Activated CD8-positive, alpha-beta memory T cell treated with anti-CD3 and anti-CD28 coated beads for 1 hour (primary cell): ENCODE results near the gene SIMC1.

Experiments
- DNase-seq, 2 donors: peaks; one replicate each; pipeline ENCODE4 v3.0.0-alpha.2; 2020; ENCODE audit warnings: low read depth in 1 of 2; ENCODE audit errors: extremely low read depth in 1 of 2

Gene SIMC1

GRCh38 chr5:176387384-176387925 is 149.2 kb downstream of the SIMC1 start:
- DNase-seq, result no peak

- no peak for DNase-seq
These were observed 149.8 kb downstream of the SIMC1 start for GRCh38 chr5:176388003-176388443.

DNA sequence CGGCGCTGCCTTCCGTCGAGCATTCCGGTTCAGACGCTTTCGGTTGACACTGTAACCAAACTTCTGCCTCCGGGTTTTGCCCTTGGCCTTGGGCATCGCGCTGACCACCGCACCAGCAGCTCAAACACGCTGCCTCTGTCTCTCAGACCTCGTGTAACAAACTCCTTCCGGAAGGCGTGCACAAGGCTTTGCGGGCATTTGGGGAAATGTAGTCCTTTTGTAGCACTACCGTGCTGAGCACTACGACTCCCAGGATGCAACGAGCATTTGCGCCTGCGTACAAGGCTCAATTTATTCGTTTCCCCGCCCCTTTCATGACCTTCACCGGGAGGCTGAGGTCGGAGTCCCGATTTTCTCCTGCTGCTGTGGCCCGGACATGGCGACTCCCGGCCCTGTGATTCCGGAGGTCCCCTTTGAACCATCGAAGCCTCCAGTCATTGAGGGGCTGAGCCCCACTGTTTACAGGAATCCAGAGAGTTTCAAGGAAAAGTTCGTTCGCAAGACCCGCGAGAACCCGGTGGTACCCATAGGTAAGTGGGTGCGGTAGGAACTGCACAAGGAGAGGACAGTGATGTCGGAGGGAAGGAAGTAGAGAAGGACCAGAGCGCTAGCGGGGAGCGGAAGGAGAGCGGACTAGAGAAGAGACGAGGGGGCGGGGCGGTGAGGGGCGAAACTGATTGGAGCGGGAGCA is 150.4 kb downstream of the SIMC1 start, which contains the start of the genes HIGD2A and NOP16:
TSS of gene HIGD2A (plus strand) at position 308 of the 691 bp plus-strand sequence. CDS start at position 377, 69 bp downstream.
TSS of gene NOP16 (minus strand) at position 155 of the 691 bp plus-strand sequence. CDS start at position 96, 59 bp downstream.
- DNase-seq, result peak; percentile 98 to 100

GRCh38 chr5:176389135-176390123 is 151.2 kb downstream of the SIMC1 start:
- no peak for DNase-seq

DNA sequence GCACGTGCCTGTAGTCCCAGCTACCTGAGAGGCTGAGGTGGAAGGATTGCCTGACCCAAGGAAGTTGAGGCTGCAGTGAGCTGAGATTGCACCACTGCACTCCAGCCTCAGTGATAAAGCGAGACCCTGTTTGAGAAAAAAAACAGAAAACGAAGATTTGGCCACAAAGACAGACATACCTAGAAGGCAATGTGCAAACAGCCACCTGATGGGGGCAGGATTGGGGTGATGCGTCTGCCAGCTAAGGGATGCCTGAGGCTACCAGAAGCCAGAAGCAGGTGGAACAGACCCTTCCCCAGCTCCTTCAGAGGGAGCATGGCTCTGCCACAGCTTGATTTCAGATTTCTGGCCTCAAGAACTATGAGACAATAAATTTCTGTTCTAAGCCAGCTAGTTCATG is 153.3 kb downstream of the SIMC1 start:
- no peak for DNase-seq

DNA sequence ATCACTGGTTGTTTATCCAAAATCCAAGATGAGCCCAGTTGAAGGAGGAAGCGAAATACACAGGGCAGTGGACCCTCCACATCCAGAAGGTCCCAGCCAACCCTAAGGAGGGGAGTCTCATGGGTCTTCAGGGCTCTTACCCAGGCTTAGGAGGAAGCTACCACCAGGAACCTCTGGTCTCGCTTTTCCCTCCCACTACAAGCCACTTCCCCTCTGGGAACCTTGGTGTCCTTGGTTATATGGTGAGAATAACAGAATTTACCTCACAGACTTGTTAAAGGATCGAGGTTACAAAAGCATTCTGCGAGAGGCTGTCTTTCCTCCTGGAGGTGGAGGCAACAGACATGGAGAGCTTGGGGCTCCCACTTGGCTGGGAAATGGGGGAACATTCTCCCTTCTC is 153.8 kb downstream of the SIMC1 start:
- no peak for DNase-seq

DNA sequence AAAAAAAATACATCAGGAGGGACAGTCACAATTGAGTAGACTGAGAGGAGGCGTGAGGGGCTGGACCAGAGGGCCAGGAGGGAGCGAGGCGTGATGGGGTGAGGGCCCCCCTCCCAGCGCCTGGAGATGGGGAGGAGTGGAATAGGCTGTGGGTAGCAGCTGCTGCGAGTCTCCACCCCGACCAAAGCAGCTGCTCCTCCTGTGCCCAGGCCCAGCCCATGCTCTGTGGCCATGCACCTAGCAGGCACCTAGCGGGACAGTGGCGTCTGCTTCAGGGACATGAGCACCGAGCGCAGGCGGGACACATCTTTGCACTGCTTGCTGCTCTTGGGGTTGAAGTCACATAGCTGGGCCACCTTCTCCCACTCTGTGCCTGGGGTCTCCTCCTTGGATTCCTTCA is 154.3 kb downstream of the SIMC1 start:
- DNase-seq, result no peak

DNA sequence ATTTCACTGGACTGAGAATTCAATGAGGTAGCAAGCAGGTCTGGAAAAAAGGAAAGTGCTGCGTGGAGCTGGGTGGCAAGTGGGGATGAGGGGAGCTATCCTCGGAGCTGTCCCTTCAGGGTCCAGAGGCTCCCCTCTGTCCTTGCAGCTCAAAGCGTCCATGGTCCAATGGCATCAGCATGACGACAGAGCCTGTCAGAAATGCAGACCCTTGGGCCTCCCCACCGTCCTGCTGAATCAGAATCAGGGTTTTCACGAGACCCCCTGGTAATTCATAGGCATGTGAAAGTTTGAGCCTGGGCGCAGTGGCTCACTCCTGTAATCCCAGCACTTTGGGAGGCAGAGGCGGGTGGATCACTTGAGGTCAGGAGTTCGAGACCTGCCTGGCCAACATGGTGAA is 155.9 kb downstream of the SIMC1 start:
- no peak for DNase-seq

- no peak for DNase-seq
These were observed 156.9 kb downstream of the SIMC1 start for GRCh38 chr5:176394881-176395675.
